Measurements from ENCODE around the gene NUP85.
"Not testable (repeated sequence)": the region's sequence is repeated elsewhere in the genome, so short reads cannot be mapped to it uniquely, and the experiment has no call there.

Gene NUP85

GRCh38 chr17:75182569-75183436, 22.7 kb upstream of the NUP85 start, which contains the start of gene SUMO2:
Gene SUMO2 (minus strand): TSS chr17:75182959. CDS start chr17:75182834, 125 bp downstream.
- H3K27ac Mint-ChIP-seq: peak within 1 kb of the TSS; percentile 98
- peaks cover 11% of the 10 kb centered on the region for H3K36me3 Mint-ChIP-seq (ENCODE audit: low read depth)
- no peaks in the 10 kb centered on the region for H3K9me3 Mint-ChIP-seq
- H3K4me1 Mint-ChIP-seq (ENCODE audit: low read depth): peaks cover 33% of the 10 kb centered on the region
- H3K27me3 Mint-ChIP-seq (ENCODE audit: low read depth): no peaks in the 10 kb centered on the region
- peak within 1 kb of the TSS; percentile 96 for H3K4me3 Mint-ChIP-seq

GRCh38 chr17:75183999-75184884, 21.2 kb upstream of the NUP85 start:
- H3K27ac Mint-ChIP-seq: peak overlapping the region; percentile 98
- no peaks in the 10 kb centered on the region for H3K27me3 Mint-ChIP-seq (ENCODE audit: low read depth)
- H3K4me3 Mint-ChIP-seq: peak overlapping the region; percentile 81
- no peaks in the 10 kb centered on the region for H3K9me3 Mint-ChIP-seq
- peaks cover 11% of the 10 kb centered on the region for H3K36me3 Mint-ChIP-seq (ENCODE audit: low read depth)
- H3K4me1 Mint-ChIP-seq (ENCODE audit: low read depth): peaks cover 31% of the 10 kb centered on the region

GRCh38 chr17:75188614-75189013, 16.9 kb upstream of the NUP85 start:
- Mint-ChIP-seq H3K4me3 (no peak overlapping the region), H3K4me1 (ENCODE audit: low read depth) (peaks cover 15% of the 10 kb centered on the region), H3K27ac (peak overlapping the region; percentile 36), H3K36me3 (ENCODE audit: low read depth) (no peaks in the 10 kb centered on the region), H3K27me3 (ENCODE audit: low read depth) (no peaks in the 10 kb centered on the region), H3K9me3 (no peaks in the 10 kb centered on the region)

GRCh38 chr17:75191584-75191983, 13.9 kb upstream of the NUP85 start:
- Mint-ChIP-seq H3K27me3 (ENCODE audit: low read depth) (no peaks in the 10 kb centered on the region), H3K4me3 (no peak overlapping the region), H3K9me3 (no peaks in the 10 kb centered on the region), H3K36me3 (ENCODE audit: low read depth) (no peaks in the 10 kb centered on the region), H3K4me1 (ENCODE audit: low read depth) (peaks cover 6% of the 10 kb centered on the region), H3K27ac (no peak overlapping the region)

- Mint-ChIP-seq H3K27ac (no peak overlapping the region), H3K4me1 (ENCODE audit: low read depth) (no peaks in the 10 kb centered on the region), H3K36me3 (ENCODE audit: low read depth) (no peaks in the 10 kb centered on the region), H3K4me3 (no peak overlapping the region), H3K9me3 (no peaks in the 10 kb centered on the region), H3K27me3 (ENCODE audit: low read depth) (no peaks in the 10 kb centered on the region)
Measured at GRCh38 chr17:75194879-75195278, 10.6 kb upstream of the NUP85 start.

GRCh38 chr17:75199886-75200618, 5.4 kb upstream of the NUP85 start:
- H3K27ac Mint-ChIP-seq: no peak overlapping the region
- no peaks in the 10 kb centered on the region for H3K36me3 Mint-ChIP-seq (ENCODE audit: low read depth)
- no peaks in the 10 kb centered on the region for H3K27me3 Mint-ChIP-seq (ENCODE audit: low read depth)
- no peak overlapping the region for H3K4me3 Mint-ChIP-seq
- peaks cover 6% of the 10 kb centered on the region for H3K4me1 Mint-ChIP-seq (ENCODE audit: low read depth)
- H3K9me3 Mint-ChIP-seq: no peaks in the 10 kb centered on the region

- Mint-ChIP-seq H3K9me3 (no peaks in the 10 kb centered on the region), H3K4me1 (ENCODE audit: low read depth) (peaks cover 11% of the 10 kb centered on the region), H3K27me3 (ENCODE audit: low read depth) (no peaks in the 10 kb centered on the region), H3K36me3 (ENCODE audit: low read depth) (peaks cover 10% of the 10 kb centered on the region), H3K27ac (peak overlapping the region; percentile 94), H3K4me3 (peak overlapping the region; percentile 97)
Measured at GRCh38 chr17:75205793-75206163, 299 bp downstream of the NUP85 start.

- Mint-ChIP-seq H3K4me3 (peak overlapping the region; percentile 97), H3K36me3 (ENCODE audit: low read depth) (peaks cover 17% of the 10 kb centered on the region)
- not testable (repeated sequence) for H3K4me1 Mint-ChIP-seq (ENCODE audit: low read depth); H3K9me3 Mint-ChIP-seq; H3K27me3 Mint-ChIP-seq (ENCODE audit: low read depth); H3K27ac Mint-ChIP-seq
Measured at GRCh38 chr17:75207050-75207407, 1.6 kb downstream of the NUP85 start.

GRCh38 chr17:75207760-75208159, 2.3 kb downstream of the NUP85 start:
- peaks cover 7% of the 10 kb centered on the region for H3K4me1 Mint-ChIP-seq (ENCODE audit: low read depth)
- no peaks in the 10 kb centered on the region for H3K27me3 Mint-ChIP-seq (ENCODE audit: low read depth)
- no peak overlapping the region for H3K27ac Mint-ChIP-seq
- H3K4me3 Mint-ChIP-seq: no peak overlapping the region
- peaks cover 17% of the 10 kb centered on the region for H3K36me3 Mint-ChIP-seq (ENCODE audit: low read depth)
- no peaks in the 10 kb centered on the region for H3K9me3 Mint-ChIP-seq

- Mint-ChIP-seq H3K4me1 (ENCODE audit: low read depth) (peaks cover 7% of the 10 kb centered on the region), H3K36me3 (ENCODE audit: low read depth) (peaks cover 19% of the 10 kb centered on the region), H3K27me3 (ENCODE audit: low read depth) (no peaks in the 10 kb centered on the region), H3K4me3 (no peak overlapping the region), H3K9me3 (no peaks in the 10 kb centered on the region), H3K27ac (no peak overlapping the region)
Measured at GRCh38 chr17:75208161-75208560, 2.7 kb downstream of the NUP85 start.

- Mint-ChIP-seq H3K36me3 (ENCODE audit: low read depth) (peaks cover 21% of the 10 kb centered on the region), H3K27me3 (ENCODE audit: low read depth) (no peaks in the 10 kb centered on the region), H3K4me3 (no peak overlapping the region), H3K27ac (no peak overlapping the region), H3K9me3 (no peaks in the 10 kb centered on the region), H3K4me1 (ENCODE audit: low read depth) (peaks cover 7% of the 10 kb centered on the region)
Measured at GRCh38 chr17:75209061-75209460, 3.6 kb downstream of the NUP85 start.

- H3K27me3 Mint-ChIP-seq (ENCODE audit: low read depth): no peaks in the 10 kb centered on the region
- H3K4me3 Mint-ChIP-seq: no peak overlapping the region
- H3K36me3 Mint-ChIP-seq (ENCODE audit: low read depth): peaks cover 23% of the 10 kb centered on the region
Measured at GRCh38 chr17:75218131-75218530, 12.7 kb downstream of the NUP85 start.

GRCh38 chr17:75219815-75220214, 14.3 kb downstream of the NUP85 start:
- Mint-ChIP-seq H3K27ac (no peak overlapping the region), H3K27me3 (ENCODE audit: low read depth) (no peaks in the 10 kb centered on the region), H3K36me3 (ENCODE audit: low read depth) (peaks cover 27% of the 10 kb centered on the region), H3K4me1 (ENCODE audit: low read depth) (no peaks in the 10 kb centered on the region), H3K4me3 (no peak overlapping the region), H3K9me3 (no peaks in the 10 kb centered on the region)

More at GRCh38 chr17:75218131-75218530, 12.7 kb downstream of the NUP85 start:
- Mint-ChIP-seq H3K27ac (no peak overlapping the region), H3K4me1 (ENCODE audit: low read depth) (no peaks in the 10 kb centered on the region), H3K9me3 (no peaks in the 10 kb centered on the region)

- no peak overlapping the region for H3K4me3 Mint-ChIP-seq
- H3K4me1 Mint-ChIP-seq (ENCODE audit: low read depth): no peaks in the 10 kb centered on the region
- peaks cover 30% of the 10 kb centered on the region for H3K36me3 Mint-ChIP-seq (ENCODE audit: low read depth)
- no peaks in the 10 kb centered on the region for H3K9me3 Mint-ChIP-seq
- no peaks in the 10 kb centered on the region for H3K27me3 Mint-ChIP-seq (ENCODE audit: low read depth)
- no peak overlapping the region for H3K27ac Mint-ChIP-seq
Measured at GRCh38 chr17:75225016-75225415, 19.5 kb downstream of the NUP85 start.

Measured in T-helper 1 cell treated with Interleukin-12 subunit alpha and Interleukin-12 subunit beta and Interleukin-4 antibody, amounts not matched to agents 30 μg/mL and 1 μg/mL, for 36 hours (primary cell).